PC-3 (cell line): ENCODE data around the gene MEF2B.
"Not testable (repeated sequence)": the region's sequence is repeated elsewhere in the genome, so short reads cannot be mapped to it uniquely, and the experiment has no call there.

Source experiments
- CTCF ChIP-seq: fragments of 300-600 bp; sonication (generic); conservative IDR thresholded peaks from 2 replicates; pipeline ENCODE4 v1.5.1; 2017; ENCODE audit warnings: antibody characterized with exemption, low read depth, mild to moderate bottlenecking, low read length
- EZH2 ChIP-seq: fragments of 300-600 bp; sonication (generic); IDR thresholded peaks from one replicate; pipeline ENCODE4 v1.6.1; 2017; ENCODE audit warnings: antibody characterized with exemption, mild to moderate bottlenecking, low read length; ENCODE audit not compliant: unreplicated experiment
- EZH2phosphoT487 ChIP-seq: fragments of 300-600 bp; sonication (generic); IDR thresholded peaks from 2 replicates; pipeline ENCODE4 v1.6.1; 2018; ENCODE audit warnings: mild to moderate bottlenecking, antibody characterized with exemption, low read length, borderline replicate concordance

- TF ChIP-seq CTCF, EZH2, EZH2phosphoT487: not testable (repeated sequence)
These were observed 63.1 kb downstream of the MEF2B start for GRCh38 chr19:19106938-19107337.
